PFSK-1 (cell line): ENCODE data around the gene CAMSAP2.

Experiments
- POLR2AphosphoS5 ChIP-seq: IDR thresholded peaks from 2 replicates; pipeline ENCODE4 v1.6.1; 2012; ENCODE audit warnings: low read depth, mild to moderate bottlenecking, control low read depth, low read length, moderate library complexity
- REST ChIP-seq, 2 experiments: IDR thresholded peaks; 2 replicates each; pipeline versions ENCODE4 v1.6.1 to v1.8.0; 2011 to 2012; ENCODE audit warnings: low read depth in 2 of 2, low read length in 2 of 2, control low read depth in 1 of 2, inconsistent platforms in 1 of 2, mild to moderate bottlenecking in 1 of 2, moderate library complexity in 1 of 2; ENCODE audit not compliant: insufficient read depth in 1 of 2
- SIN3A ChIP-seq: IDR thresholded peaks from 2 replicates; pipeline ENCODE4 v1.6.1; 2012; ENCODE audit warnings: mild to moderate bottlenecking, low read length, moderate library complexity, borderline replicate concordance; ENCODE audit not compliant: insufficient read depth

GRCh38 chr1:200869376-200869752 lies 130.7 kb downstream of the CAMSAP2 start:
- TF ChIP-seq POLR2AphosphoS5 (no peak), REST (IDR thresholded peaks at IDR 0.05; ENCODE audit: insufficient read depth in 1 of 2, low read depth in 2 of 2, low read length in 2 of 2) (no peak), SIN3A (no peak)
